GM12864 (cell line): ENCODE results near the gene SSH2.
A peak's percentile ranks its signal among the peaks of the same experiment; 100 is the strongest.

ENCODE experiments used
- DNase-seq: peaks from one replicate; pipeline ENCODE4 v3.0.0-alpha.2; 2011; ENCODE audit warnings: low read depth
- H3K4me3 ChIP-seq: 2 replicates; pipeline ENCODE4 v1.5.1; 2011; ENCODE audit warnings: mild to moderate bottlenecking, low read depth, low read length, control low read depth
- CTCF ChIP-seq: IDR thresholded peaks from 2 replicates; pipeline ENCODE4 v1.5.1; 2011; ENCODE audit warnings: low read depth, mild to moderate bottlenecking, moderate library complexity, low read length, control low read depth, inconsistent platforms; ENCODE audit errors: missing control alignments

Gene SSH2, protein sequence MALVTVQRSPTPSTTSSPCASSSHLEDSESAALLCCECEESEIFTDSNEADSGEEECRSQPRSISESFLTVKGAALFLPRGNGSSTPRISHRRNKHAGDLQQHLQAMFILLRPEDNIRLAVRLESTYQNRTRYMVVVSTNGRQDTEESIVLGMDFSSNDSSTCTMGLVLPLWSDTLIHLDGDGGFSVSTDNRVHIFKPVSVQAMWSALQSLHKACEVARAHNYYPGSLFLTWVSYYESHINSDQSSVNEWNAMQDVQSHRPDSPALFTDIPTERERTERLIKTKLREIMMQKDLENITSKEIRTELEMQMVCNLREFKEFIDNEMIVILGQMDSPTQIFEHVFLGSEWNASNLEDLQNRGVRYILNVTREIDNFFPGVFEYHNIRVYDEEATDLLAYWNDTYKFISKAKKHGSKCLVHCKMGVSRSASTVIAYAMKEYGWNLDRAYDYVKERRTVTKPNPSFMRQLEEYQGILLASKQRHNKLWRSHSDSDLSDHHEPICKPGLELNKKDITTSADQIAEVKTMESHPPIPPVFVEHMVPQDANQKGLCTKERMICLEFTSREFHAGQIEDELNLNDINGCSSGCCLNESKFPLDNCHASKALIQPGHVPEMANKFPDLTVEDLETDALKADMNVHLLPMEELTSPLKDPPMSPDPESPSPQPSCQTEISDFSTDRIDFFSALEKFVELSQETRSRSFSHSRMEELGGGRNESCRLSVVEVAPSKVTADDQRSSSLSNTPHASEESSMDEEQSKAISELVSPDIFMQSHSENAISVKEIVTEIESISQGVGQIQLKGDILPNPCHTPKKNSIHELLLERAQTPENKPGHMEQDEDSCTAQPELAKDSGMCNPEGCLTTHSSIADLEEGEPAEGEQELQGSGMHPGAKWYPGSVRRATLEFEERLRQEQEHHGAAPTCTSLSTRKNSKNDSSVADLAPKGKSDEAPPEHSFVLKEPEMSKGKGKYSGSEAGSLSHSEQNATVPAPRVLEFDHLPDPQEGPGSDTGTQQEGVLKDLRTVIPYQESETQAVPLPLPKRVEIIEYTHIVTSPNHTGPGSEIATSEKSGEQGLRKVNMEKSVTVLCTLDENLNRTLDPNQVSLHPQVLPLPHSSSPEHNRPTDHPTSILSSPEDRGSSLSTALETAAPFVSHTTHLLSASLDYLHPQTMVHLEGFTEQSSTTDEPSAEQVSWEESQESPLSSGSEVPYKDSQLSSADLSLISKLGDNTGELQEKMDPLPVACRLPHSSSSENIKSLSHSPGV (N-terminal part only)

GRCh38 chr17:29929533-29930408 is at the start of gene SSH2:
TSS of gene SSH2 (minus strand) at chr17:29930228. CDS start at chr17:29930000, 228 bp downstream.
- TF ChIP-seq CTCF = no peak
- H3K4me3 ChIP-seq = peak within 1 kb of the TSS; percentile 93
- peak; percentile 68 for DNase-seq

DNA sequence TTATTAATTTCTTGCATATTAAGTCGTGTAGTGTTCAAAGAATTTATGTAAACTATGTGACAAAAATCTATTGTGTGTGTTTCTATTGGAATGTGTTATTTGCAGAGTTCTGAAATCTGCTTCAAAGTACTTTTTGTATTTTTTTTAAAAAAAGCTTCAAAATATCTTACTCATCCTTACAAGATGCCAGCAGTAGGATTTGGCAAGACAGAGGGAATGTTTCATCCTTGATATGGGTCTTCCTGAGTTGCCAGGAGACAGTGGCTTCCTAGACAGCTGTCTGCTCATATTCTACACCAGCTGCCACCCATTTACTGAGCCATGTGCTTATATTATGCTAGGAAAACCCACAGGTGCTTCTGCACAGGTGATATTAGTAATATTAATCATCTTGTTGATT is 47.8 kb upstream of the SSH2 start:
- TF ChIP-seq CTCF = no peak
- DNase-seq = no peak

DNA sequence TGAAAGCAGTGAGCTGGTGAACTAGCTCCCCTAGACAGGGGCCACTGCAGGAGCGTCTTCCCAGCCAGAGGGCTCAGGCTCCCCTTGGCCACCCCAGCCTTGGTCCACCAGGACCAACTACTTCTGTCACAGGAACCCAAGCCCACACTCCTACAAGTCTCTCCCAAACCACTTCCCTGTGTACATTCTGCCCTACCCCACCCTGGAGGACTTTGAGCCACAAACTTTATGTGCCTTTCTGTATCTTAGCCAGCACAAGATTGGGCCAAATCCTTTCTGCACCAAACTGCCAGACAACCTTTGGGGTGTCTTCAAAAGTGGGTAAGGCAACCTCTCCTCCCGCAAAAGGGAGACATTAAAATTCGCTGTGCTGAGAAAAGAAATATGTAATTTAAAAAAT is 43.0 kb upstream of the SSH2 start:
- no peak for DNase-seq
- TF ChIP-seq CTCF = no peak
- no peak overlapping the region for H3K4me3 ChIP-seq

More for the DNA sequence above, 47.8 kb upstream of the SSH2 start:
- no peak overlapping the region for H3K4me3 ChIP-seq

GRCh38 chr17:29972277-29972676 is 42.2 kb upstream of the SSH2 start:
- no peak for DNase-seq
- TF ChIP-seq CTCF = no peak
- H3K4me3 ChIP-seq = no peak overlapping the region

GRCh38 chr17:29968271-29968670 is 38.2 kb upstream of the SSH2 start:
- TF ChIP-seq CTCF = no peak
- no peak for DNase-seq
- H3K4me3 ChIP-seq = no peak overlapping the region

- TF ChIP-seq CTCF = no peak
- no peak overlapping the region for H3K4me3 ChIP-seq
- DNase-seq = no peak
Observed at GRCh38 chr17:29962656-29963055, 32.6 kb upstream of the SSH2 start.
